Neural progenitor cell (in vitro differentiated cells): ENCODE data around the gene RABGAP1.

Source experiments
- EZH2 ChIP-seq: fragments of 200-600 bp; sonication (generic); IDR thresholded peaks from 2 replicates; pipeline ENCODE4 v1.6.1; 2017; ENCODE audit warnings: antibody characterized with exemption, mild to moderate bottlenecking, moderate library complexity
- EZH2phosphoT487 ChIP-seq: fragments of 200-600 bp; sonication (generic); IDR thresholded peaks from 2 replicates; pipeline ENCODE4 v1.6.1; 2017; ENCODE audit warnings: antibody characterized with exemption
- TF ChIP-seq, protein P1 (sequence below): fragments of 200-600 bp; sonication (generic); IDR thresholded peaks from 2 replicates; pipeline ENCODE4 v1.5.1; 2017; ENCODE audit warnings: antibody characterized with exemption, mild to moderate bottlenecking

DNA sequence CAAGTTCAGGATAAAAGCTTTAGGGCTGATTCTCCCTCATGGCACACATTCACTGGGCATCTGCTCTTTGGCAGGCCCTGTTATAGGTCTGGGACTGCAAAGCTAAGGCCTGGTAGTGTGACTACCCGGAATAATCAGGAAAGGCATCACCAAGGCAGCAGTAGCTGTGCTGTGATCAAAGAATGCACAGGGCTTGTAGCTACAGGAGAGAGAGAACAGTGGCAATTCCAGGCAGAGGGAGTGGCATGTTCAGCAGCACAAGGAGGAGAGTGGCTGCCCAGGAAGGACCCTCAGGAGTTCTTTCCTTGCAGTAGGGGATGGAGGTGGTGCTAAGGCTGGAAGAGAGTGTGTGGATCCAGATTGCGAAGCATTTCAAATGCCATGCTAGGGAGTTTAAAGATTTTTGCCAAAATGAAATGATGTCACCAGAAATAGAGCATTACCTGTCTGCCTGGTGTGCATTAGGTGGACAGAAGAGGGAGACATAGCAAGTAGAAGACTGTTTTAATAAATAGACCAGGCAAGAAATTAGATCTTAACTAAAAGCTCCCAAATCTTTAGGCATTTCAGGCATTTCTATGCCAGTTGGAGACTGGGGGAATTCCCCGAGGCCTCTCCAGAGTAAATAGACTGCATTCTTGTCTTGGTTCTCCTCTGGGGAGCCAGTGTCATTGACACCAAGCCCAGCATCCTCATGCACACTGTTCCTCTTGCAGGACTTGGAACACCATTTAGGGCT, 161.7 kb downstream of the RABGAP1 start:
- TF ChIP-seq, protein P1, sequence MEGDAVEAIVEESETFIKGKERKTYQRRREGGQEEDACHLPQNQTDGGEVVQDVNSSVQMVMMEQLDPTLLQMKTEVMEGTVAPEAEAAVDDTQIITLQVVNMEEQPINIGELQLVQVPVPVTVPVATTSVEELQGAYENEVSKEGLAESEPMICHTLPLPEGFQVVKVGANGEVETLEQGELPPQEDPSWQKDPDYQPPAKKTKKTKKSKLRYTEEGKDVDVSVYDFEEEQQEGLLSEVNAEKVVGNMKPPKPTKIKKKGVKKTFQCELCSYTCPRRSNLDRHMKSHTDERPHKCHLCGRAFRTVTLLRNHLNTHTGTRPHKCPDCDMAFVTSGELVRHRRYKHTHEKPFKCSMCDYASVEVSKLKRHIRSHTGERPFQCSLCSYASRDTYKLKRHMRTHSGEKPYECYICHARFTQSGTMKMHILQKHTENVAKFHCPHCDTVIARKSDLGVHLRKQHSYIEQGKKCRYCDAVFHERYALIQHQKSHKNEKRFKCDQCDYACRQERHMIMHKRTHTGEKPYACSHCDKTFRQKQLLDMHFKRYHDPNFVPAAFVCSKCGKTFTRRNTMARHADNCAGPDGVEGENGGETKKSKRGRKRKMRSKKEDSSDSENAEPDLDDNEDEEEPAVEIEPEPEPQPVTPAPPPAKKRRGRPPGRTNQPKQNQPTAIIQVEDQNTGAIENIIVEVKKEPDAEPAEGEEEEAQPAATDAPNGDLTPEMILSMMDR, result peak; percentile 35
- no peak for TF ChIP-seq EZH2phosphoT487
- no peak for TF ChIP-seq EZH2
